CD4-positive, alpha-beta T cell treated with Interleukin-4 for 4 hours (primary cell): ENCODE measurements around the gene LCN10.

Experiments
- DNase-seq: peaks from one replicate; pipeline ENCODE4 v3.0.0-alpha.2; 2020

Gene LCN10

DNA sequence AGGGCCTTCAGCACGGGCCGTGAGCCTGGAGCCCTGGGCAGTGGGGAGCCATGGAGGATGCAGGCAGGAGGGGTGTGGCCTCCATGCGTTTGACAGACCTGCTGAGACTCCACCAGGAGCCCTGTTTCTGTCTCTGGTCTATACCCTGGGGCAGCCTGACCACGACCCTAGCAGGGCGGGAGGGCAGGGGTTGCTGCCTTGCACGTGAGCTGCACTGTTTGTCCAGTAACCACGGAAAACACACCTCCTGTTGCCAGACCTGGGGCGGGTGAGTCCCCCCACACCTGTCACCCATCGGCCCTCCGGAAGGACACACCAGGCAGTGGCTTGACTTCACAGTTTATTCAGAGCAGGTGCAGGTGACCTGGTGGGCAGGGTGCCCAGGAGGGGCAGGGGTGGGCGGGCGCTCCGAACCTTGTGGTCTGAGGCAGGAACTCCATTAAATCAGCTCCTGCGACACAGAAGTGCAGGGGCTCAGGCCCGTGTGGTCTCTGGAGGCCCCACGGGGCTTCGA, 11.4 kb upstream of the LCN10 start:
- no peak for DNase-seq

DNA sequence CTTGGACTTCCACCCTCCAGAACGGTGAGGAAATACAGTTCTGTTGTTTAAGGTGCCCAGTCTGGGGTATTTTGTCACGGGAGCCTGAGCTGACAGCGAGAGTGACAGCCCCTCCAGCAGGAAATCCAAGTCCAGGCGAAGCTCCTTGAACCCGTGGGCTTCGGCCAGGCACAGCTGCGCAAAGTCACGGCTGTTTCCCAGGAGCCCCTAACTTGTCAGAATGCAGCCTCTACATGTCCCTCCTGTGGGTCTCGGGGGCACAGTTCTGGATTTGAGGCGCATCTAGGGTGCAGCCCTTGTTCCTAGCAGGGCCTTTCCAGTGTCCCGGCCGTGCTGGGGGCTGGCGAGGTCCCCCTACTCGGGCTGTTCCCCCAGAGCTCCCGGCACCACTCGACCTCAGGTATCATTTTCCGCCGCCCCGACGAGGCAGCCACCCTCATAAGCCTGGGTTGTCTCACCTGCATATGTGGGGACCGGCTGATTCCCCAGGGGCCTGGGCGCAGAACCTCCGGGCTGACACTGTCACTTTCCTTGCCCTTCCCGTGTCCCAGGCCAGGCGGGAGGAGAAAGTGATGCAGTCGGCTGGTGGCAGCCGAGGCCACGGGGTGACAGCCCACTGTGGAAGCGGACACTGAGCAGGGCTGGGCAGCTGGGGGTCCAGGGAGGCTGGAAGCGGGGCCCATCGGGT, 10.8 kb upstream of the LCN10 start:
- no peak for DNase-seq

DNA sequence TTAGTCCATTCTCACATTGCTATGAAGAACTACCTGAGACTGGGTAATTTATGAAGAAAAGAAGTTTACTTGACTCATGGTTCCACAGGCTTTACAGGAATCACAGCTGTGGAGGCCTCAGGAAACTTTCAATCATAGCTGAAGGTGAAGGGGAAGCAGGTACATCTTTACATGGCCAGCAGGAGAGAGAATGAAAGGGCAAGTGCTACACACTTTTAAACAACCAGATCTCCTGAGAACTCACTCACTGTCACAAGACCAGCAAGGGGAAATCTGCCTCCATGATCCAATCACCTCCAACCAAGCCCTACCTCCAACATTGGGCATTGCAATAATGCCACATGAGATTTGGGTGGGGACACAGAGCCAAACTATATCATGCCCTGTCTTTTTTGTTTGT, 9.1 kb upstream of the LCN10 start:
- DNase-seq, result no peak

DNA sequence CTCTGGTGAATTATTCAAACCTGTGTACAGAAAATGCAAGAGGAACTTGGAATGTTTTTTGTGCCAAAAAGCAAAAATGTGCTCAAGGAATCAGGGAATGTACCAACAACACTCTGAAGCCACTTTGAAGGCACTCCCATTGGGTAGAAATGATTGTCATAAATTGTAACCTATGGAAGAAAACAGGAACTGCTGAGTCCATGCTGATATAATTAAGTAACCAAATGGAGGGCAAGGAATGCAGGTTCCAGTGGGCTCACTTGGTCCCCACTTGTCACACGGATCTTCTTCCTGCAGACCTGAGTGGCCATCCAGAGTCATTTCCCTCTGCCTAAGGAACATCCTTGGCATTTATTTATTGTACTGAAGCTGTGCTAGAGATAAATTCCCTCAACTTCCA, 8.5 kb upstream of the LCN10 start:
- no peak for DNase-seq

DNA sequence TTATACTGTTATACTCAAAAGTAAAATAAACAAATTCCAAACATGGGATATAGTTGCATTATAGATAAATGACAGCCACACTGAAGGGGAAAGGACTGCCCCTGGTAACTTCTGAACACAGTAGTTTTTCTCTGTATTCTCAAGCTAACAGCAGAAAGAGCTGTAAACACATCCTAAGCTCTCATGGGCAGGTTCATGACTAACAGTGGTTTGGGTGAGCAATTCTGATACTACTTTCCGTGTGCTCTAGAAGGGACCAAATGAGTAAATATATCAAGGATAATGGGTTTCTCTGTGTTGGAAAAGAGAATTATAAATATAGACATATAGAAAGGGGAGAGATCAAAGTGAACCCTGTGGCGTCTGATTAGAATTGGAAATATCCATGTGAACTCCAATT, 7.8 kb upstream of the LCN10 start:
- DNase-seq, result no peak

DNA sequence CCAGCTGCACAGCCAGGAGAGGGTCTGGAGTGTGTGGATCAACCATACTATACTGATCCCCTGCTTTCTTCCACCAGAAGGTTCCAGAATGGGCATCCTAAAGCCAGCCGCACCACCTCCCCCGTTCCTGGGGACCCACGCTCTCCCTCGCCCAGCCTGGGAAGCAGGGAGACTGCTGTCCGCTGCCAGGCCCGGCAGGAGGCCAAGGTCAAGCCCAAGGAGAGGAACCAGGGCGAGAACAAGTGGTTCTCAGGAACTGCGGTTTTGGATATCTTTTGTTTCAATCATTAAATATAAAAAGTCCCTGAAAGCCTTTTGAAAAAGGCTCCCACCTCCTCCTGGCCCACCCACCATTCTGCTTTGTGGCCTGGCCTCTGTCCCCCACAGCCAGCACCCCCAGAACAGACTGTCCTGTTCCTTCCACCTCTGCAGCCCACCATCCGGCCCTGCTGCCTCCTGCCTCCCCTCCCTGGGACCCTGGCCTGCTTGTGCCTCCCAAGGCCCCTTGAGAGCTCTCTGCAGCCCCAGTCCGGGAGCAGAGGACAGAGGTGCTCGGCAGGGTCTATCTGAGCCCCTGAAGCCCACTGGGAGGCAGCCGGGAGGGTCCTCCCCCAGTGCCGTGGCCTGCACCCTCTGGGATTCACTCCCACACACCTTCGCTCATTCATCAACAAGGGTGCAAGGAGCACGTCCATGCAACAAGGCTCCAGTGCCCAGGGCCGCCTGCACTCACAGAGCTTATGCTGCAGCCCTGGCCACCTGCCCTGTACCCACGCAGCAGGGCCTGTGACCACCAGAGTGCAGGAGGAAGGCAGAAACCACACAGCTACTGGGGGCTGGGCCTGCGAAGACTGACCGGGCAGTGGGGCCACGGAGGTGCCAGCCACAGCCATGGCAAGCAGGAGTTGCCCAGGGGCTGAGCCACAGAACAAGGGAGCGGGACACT, 6.2 kb upstream of the LCN10 start:
- DNase-seq, result no peak

DNA sequence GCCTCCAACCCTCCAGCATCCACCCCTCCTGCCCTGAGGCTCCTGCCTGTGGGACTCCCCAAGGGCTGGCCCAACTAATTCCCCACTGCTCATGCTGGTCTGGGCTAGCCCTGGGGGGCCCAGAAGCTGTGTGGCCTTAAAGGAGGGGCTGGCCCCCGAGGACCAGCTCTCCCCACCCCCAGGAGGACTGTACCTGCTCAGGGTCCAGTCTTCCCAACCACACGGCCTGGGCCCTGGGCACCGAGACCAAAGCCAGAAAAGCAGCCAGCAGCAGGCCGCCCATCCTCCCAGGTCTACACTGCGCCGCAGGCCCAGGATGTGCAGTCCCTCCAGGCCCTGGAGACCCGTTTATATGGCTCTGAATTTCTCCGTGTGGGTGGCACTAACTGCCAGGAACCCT, 5.5 kb upstream of the LCN10 start, which contains the start of gene LCN6:
Gene LCN6, minus strand, starts transcription at position 325 of the 400 bp plus-strand sequence. Its CDS starts 42 bp downstream, at position 283.
- no peak for DNase-seq

DNA sequence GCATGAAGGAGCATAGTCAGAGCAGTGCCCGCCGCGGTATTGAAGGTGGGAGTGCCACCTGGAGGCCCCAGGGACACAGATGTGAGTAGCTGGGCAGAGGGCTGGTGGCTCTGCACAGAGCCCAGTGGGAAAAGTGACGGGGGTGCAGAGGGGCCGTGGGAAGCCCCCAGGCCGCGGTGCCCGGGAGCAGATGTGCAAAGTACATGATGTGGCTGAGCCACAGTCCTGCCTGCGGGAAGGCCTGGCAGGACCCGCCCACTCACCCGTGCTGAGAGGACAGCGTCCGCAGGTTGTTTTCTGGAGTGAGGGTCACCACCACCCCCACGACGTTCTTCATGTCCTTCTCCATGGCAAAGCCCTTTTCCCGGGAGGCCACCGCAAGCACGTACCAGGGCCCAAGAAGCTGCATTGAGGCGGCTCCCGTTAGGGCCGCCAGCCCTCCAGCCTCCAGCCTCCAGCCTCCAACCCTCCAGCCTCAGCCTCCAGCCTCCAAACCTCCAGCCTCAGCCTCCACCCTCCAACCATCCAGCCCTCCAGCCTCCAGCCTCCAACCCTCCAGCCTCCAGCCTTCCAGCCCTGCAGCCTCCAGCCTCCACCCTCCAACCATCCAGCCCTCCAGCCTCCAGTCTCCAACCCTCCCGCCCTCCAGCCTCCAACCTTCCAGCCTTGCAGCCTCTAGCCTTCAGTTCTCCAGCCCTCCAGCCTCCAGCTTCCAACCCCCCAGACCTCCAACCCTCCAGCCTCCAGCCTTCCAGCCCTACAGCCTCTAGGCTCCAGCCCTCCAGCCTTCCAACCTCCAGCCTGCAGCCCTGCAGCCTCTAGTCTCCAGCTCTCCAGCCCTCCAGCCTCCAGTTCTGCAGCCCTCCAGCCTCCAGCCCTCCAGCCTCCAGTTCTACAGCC, 4.7 kb upstream of the LCN10 start:
- DNase-seq, result no peak

DNA sequence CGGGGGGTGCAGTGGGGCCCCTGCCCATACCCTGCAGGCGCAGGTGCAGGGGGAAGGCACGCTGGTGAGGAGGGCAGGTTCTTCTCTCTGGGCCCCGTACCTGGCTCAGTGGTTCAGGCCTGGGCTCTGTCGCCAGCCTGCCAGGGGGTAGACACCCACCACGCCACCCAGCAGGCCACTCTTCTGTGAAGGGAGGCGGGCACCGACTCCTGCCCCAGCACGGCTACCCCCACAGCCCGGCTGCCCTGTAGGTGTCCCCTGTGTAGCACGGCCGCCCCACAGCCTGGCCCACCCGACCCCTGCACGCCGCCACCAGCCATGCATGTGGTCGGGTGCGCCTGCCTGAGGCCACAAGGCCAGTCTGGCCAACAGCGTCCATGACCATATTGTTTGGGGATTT, 3.9 kb upstream of the LCN10 start:
- DNase-seq, result no peak

DNA sequence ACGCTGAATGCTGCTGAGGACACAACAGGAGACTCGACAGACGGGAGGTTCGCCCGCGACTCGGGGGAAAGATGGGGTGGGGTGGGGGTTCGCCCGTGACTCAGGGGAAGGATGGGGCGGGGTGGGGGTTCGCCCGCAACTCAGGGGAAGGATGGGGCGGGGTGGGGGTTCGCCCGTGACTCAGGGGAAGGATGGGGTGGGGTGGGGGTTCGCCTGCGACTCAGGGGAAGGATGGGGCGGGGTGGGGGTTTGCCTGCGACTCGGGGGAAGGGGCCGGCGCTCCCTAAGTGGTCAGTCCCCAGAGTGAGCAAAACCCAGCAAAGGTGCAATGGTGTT, 3.4 kb upstream of the LCN10 start:
- DNase-seq, result no peak

DNA sequence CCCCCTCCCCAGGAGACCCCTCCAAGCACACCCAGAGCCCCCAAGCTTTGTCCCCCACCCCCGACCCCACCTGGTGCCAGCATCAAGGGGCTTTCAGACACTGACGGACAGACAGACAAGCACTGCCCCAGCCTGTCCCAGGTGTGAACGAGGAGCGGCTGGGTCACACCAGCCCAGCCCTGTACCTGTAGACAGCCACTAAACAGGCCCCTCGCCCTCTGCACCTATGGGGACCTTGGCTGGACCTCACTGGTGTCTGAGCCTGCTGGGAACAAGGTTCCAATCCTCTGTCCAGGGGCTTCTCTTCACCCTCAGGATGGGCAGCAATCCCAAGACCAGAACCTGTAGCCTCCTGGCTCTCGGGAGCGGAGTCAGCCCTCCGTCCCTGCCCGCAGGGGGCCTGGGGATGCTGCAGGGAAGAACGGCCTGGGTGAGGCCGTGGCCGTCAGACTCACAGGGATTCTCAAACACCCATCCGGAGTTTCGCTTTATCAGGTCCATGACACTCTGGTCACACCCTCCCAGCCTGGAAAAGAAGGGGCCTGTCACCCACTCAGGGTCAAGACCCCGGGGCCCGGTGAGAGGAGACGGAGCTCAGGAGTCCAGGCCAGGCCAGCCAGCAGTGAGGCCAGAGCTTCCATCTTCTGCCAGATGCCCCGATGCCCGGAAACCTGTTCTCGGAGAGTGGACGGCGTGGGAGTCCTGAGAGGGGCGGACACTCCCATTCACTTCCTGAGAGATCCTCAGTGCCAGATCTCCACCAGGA, 2.8 kb upstream of the LCN10 start:
- no peak for DNase-seq

DNA sequence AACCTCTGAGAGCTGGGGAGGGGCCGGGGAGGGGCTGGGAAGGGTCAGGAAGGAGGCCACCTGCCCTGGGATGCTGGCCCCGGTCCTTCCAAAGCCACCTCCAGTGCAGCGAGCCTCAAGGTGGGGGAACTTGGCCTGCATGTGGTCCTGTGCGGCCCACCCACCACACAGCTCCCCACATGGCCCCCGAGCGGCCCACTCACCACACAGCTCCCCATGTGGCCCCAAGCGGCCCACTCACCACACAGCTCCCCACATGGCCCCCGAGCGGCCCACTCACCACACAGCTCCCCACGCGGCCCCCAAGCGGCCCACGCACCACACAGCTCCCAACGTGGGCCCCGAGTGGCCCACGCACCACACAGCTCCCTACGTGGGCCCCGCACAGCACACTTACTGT, 2.0 kb upstream of the LCN10 start:
- no peak for DNase-seq

DNA sequence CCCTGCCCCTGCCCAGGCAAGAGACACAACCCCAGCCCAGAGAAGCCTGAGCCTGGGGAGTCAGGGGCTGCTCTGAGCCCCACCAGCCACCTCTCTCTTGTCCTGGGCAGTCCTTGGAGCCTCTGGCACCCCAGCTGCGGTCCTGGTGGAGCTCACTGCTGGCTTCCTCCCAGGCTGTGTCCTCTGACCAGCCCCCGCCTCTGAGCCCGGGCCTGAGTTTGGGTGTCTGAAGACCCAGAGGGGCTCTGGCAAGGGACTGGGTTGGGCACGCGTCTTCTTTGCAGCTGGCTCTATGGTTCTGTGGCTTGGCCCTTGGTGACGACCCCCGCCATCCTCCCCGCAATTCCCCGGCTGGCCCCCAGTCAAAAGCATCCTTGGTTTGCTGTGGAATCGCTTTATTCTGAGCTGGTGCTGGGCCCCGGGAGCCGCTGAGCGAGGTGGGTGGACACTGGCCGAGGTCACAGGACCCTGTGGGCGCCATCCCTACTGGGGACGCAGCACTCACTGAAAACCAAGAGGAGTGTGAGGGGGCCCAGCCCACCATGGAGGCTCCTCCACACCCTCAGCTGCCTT, 985 bp upstream of the LCN10 start:
- DNase-seq, result no peak

DNA sequence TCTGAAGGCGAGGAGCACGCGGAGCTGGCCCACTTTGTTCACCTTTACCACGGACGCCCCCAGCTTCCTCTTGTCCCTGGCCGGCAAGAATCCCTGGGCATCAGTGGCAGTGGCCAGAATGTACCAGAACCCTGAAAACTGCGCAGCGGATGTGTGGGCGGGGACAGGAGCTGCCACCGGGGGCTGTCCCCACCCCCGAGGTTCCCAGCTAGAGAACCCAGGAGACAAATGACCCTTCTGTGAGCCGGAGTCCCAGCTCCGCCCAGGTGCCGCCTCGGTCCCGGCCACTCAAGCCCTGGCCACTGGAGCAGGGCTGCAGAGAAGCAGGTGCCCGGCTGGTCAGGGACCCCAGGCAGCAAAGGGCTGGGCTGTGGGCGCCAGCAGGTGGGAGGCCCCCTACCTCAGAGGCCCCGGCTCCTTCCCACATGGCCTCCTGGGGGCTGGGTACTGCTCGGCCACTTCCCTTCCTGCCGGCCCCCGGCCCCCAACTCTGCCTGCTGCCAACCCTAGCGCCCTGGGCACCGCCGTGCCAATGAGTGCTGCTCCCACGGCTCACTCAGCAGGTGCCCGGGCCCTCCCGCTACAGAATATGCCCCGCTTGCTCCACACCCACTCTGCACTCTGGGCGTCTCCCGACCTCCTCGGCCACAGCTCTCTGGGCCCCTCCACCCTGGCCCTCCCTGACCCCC, 713 bp downstream of the LCN10 start:
- no peak for DNase-seq

DNA sequence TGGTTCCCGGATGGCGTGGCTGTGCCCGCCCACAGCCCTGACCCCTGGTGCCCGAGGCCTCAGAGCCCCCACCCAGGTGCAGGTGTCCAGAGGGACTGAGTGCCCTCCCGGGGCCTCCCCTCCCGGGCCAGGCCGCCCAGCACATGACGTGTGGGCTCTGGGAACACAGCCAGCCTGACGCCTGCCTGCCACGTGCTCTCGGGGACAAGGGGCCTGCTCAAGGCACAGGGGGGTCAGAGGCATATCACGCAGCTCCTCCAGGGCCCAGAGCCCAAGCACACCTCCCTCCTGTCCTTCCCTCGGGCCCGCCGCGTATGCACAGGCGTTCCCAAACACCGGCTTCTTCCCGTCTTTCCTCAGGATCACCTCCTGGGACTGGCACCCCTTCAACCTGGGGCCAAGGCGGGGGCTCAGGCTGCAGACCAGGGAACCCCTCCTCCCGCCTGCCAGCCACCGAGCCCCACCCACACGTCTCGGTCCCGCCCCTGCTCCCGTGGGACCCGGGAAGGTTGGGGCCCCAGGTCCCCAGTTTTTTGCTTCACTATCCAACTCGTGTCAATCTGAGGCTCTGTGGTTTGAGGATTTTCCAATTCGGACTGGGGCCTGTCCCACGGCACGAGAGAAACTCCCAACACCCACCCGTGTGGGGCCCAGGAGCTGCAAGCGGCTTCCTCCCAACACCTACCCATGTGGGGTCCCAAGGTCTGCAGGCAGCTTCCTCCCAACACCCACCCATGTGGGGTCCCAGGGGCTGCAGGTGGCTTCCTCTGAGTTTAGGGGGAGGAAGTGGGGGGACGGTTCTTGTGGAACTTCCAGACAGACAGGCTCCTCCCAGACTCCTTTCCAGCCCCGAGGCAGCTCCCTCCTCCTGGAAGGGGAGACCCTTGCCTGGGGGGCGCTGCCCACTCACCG, 1.5 kb downstream of the LCN10 start:
- DNase-seq, result no peak

DNA sequence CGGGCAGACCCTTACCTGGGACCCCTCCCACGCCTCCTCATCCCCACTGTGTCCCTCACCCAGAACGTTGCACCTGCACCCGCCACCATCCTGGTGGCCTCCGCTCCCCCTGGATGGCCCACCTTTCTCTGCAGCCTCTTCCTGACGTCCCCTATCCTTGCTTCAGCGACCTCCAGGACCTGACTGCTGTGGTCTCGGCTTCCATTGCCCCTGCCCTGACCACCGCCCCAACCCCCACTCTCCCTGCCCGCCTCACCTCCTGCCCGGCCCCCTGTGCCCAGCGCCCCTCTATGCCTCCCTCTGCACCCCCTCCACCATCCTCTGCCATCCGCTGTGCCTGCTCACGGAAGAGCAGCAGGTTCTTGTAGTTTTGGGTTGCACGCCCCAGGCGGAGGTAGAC, 2.2 kb downstream of the LCN10 start:
- DNase-seq, result no peak

DNA sequence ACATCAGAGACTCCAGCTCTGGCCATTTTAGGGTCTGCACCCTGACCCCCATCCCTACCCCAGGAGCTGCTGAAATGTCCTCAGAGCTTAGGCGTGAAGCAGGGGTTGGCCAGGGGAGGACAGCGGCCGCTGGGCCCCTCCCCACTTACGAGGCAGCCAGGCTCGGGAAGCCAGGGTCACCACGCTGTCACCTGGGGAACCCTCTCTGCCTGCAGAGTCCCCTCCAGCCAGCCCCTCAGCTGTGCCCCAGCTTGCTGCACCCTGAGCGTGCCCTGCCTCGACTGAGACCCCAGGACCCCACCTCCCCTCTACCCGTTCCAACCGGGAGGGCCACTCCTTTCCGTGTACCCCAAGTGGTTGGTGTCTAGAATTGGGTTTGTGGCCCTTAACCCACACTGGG, 2.7 kb downstream of the LCN10 start:
- DNase-seq, result no peak

DNA sequence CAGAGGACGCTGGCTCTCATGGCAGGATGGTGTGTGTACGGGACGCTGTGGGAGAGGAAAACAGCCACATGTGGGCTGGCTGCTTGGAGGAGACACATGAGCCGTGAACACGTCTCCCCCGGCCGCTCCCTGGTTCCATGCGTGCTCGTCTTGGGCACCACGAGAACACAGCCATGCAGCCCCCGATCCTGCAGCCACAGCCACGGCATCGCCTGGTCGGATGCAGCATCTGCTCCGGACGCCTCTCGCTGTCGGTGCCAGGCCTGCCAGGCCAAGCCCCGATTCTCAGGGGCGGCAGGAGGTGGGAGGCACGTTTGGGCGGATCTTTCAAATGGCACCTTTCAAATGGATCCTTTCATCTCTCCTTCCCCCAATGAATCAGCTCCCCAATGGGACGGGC, 3.2 kb downstream of the LCN10 start:
- DNase-seq, result no peak

DNA sequence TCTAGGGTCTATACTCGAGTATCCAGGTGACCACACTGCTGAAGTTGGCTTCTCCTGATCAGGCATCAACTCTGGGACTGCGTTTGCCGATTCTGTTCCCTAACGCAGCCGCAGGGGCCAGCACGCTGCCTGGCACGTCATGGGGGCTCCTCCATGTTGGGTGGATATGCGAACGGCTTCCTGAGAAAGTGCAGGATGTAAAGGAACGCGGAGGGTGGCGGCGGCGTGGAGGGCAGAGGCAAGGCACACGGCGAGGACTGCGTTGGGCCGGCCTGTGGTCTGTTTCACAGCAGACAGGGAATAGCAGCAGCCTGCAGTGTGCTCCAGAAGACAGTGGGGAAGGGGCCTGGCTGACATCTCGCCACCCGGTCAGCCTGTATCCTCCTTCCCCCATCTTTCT, 3.8 kb downstream of the LCN10 start:
- no peak for DNase-seq

DNA sequence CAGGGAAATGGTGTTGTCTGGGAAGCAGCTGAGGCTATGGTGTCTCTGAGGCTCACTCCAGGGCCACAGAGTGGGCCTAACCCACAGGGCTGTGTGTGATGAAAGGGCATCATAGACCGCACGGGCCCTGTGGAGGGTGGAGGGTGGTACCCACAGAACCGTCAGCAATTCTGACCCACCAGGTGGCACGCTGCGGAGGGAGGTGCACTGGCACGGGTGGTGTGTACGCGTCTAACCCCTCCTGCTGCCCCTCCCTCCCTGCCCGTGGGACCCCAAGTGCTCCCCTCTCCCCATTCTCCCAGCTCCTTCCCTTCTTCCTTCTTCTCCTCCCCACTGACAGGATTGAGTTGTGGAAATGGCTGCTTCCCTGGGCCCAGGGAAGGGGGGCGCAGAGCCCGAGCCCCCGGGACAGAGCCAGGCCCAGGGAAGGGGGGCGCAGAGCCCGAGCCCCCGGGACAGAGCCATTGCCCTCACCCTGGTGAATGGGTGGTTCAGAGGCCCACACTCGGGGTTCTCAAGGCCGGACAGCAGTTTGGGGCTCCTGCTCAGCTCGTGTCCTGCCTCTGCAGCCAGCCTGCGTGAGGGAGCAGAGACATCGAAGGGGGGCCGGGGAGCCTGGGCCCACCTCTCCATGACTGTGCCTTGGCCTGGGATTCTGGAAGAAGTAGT, 6.8 kb downstream of the LCN10 start:
- DNase-seq, result no peak
